Liver (tissue), 9 donors: ENCODE data around the gene PREX1. TPM values are rescaled to one million over a fixed set of nuclear protein-coding genes. Genes with fewer than 3 reads are reported as not detected.

Experiments
- DNase-seq: peaks from one replicate; pipeline ENCODE4 v3.0.0-alpha.2; 2017; ENCODE audit warnings: low spot score
- H3K27ac ChIP-seq, 2 donors: one replicate each; pipeline ENCODE4 v1.7.0; 2013; ENCODE audit warnings: inconsistent platforms in 2 of 2, low read length in 2 of 2, control low read depth in 1 of 2, low read depth in 1 of 2, mild to moderate bottlenecking in 1 of 2
- H3K27me3 ChIP-seq, 4 donors: one replicate each; pipeline versions ENCODE4 v1.6.1 to v1.7.0; 2013; ENCODE audit warnings: low read length in 3 of 4, inconsistent platforms in 1 of 4, mild to moderate bottlenecking in 1 of 4, moderate library complexity in 1 of 4; ENCODE audit not compliant: control insufficient read depth in 4 of 4, insufficient read depth in 4 of 4
- H3K36me3 ChIP-seq, 4 donors: one replicate each; pipeline versions ENCODE4 v1.6.1 to v1.7.0; 2013; ENCODE audit warnings: low read length in 3 of 4, mild to moderate bottlenecking in 3 of 4, low read depth in 1 of 4, moderate library complexity in 1 of 4; ENCODE audit not compliant: control insufficient read depth in 4 of 4, insufficient read depth in 3 of 4
- H3K4me1 ChIP-seq, 4 donors: one replicate each; pipeline versions ENCODE4 v1.6.1 to v1.7.0; 2013; ENCODE audit warnings: low read length in 3 of 4, mild to moderate bottlenecking in 3 of 4, moderate library complexity in 1 of 4; ENCODE audit not compliant: control insufficient read depth in 4 of 4, insufficient read depth in 4 of 4
- H3K4me3 ChIP-seq, 3 donors: one replicate each; pipeline versions ENCODE4 v1.6.1 to v1.7.0; 2013; ENCODE audit warnings: low read length in 3 of 3, control low read depth in 1 of 3, low read depth in 1 of 3, mild to moderate bottlenecking in 1 of 3
- H3K9ac ChIP-seq, 2 donors: one replicate each; pipeline ENCODE4 v1.7.0; 2013; ENCODE audit warnings: low read length in 2 of 2, mild to moderate bottlenecking in 2 of 2, moderate library complexity in 2 of 2, control low read depth in 1 of 2, low read depth in 1 of 2
- H3K9me3 ChIP-seq, 4 donors: one replicate each; pipeline versions ENCODE4 v1.6.1 to v1.7.0; 2013; ENCODE audit warnings: low read length in 3 of 4; ENCODE audit not compliant: control insufficient read depth in 4 of 4
- EGR1 ChIP-seq, 2 donors: IDR thresholded peaks; 2 replicates each; pipeline ENCODE4 v1.6.1; 2016 to 2018; ENCODE audit warnings: antibody characterized with exemption in 2 of 2, low read depth in 2 of 2
- FOXA1 ChIP-seq: IDR thresholded peaks from 2 replicates; pipeline ENCODE4 v1.6.1; 2016; ENCODE audit warnings: antibody characterized with exemption
- FOXA2 ChIP-seq: IDR thresholded peaks from 2 replicates; pipeline ENCODE4 v1.6.1; 2016; ENCODE audit warnings: antibody characterized with exemption
- GABPA ChIP-seq, 2 donors: IDR thresholded peaks in 1 of 2; conservative IDR thresholded peaks in 1 of 2; 2 replicates each; pipeline ENCODE4 v1.6.1; 2016; ENCODE audit warnings: antibody characterized with exemption in 2 of 2, mild to moderate bottlenecking in 1 of 2, moderate library complexity in 1 of 2
- HNF4A ChIP-seq, 2 donors: conservative IDR thresholded peaks; 2 replicates each; pipeline ENCODE4 v1.6.1; 2016; ENCODE audit warnings: antibody characterized with exemption in 2 of 2, mild to moderate bottlenecking in 2 of 2
- HNF4G ChIP-seq: IDR thresholded peaks from 2 replicates; pipeline ENCODE4 v1.6.1; 2016; ENCODE audit warnings: antibody characterized with exemption
- JUND ChIP-seq, 2 donors: IDR thresholded peaks; 2 replicates each; pipeline ENCODE4 v1.6.1; 2016; ENCODE audit warnings: antibody characterized with exemption in 2 of 2
- NR2F2 ChIP-seq: IDR thresholded peaks from 2 replicates; pipeline ENCODE4 v1.6.1; 2016; ENCODE audit warnings: antibody characterized with exemption
- RAD21 ChIP-seq, 2 donors: IDR thresholded peaks; 2 replicates each; pipeline ENCODE4 v1.6.1; 2016; ENCODE audit warnings: antibody characterized with exemption in 2 of 2, mild to moderate bottlenecking in 2 of 2
- RXRA ChIP-seq, 2 donors: IDR thresholded peaks; 2 replicates each; pipeline ENCODE4 v1.6.1; 2017 to 2018; ENCODE audit warnings: antibody characterized with exemption in 2 of 2, mild to moderate bottlenecking in 1 of 2
- SP1 ChIP-seq: IDR thresholded peaks from 2 replicates; pipeline ENCODE4 v1.6.1; 2018; ENCODE audit warnings: antibody characterized with exemption, mild to moderate bottlenecking
- TAF1 ChIP-seq: conservative IDR thresholded peaks from 2 replicates; pipeline ENCODE4 v1.6.1; 2016; ENCODE audit warnings: antibody characterized with exemption, mild to moderate bottlenecking
- YY1 ChIP-seq: IDR thresholded peaks from 2 replicates; pipeline ENCODE4 v1.6.1; 2016; ENCODE audit warnings: antibody characterized with exemption, mild to moderate bottlenecking
- WGBS: extraction: QIAGEN DNeasy Blood & Tissue Kit; methylation state at CpG from one replicate; pipeline ENCODE4 v1.1.7; 2013; 5-methylcytosine and 5-hydroxymethylcytosine counted together
- polyA plus RNA-seq, 2 donors: library from polyadenylated mRNA; stranded (reverse) in 1 of 2; unstranded in 1 of 2; fragments of 200-250 nt in 1 of 2; fragments of >200 nt in 1 of 2; fragmentation: Nextera tagmentation in 1 of 2; extraction: Ambion mirVana in 1 of 2; gene quantifications; one replicate each; pipeline versions ENCODE4 v1.2.1 to v1.2.3, GENCODE V29; 2013 to 2015
- total RNA-seq, 2 donors: library from RNA; depleted of rRNA; stranded (reverse); fragments of >200 nt; gene quantifications; one replicate each; pipeline ENCODE4 v1.2.3, GENCODE V29; 2014
- TF ChIP-seq, protein P1 (sequence below): fragments of 150-350 bp; IDR thresholded peaks from 2 replicates; pipeline ENCODE4 v1.5.1; 2017; ENCODE audit warnings: improper control_type of control experiment, low read depth, low read length; ENCODE audit not compliant: missing input control
- TF ChIP-seq, protein P2 (sequence below): IDR thresholded peaks from 2 replicates; pipeline ENCODE4 v1.6.1; 2016; ENCODE audit warnings: antibody characterized with exemption
- TF ChIP-seq, protein P3 (sequence below): IDR thresholded peaks from 2 replicates; pipeline ENCODE4 v1.6.1; 2016; ENCODE audit warnings: antibody characterized with exemption, mild to moderate bottlenecking
- TF ChIP-seq, protein P4 (sequence below): IDR thresholded peaks from 2 replicates; pipeline ENCODE4 v1.6.1; 2016; ENCODE audit warnings: antibody characterized with exemption
- TF ChIP-seq, protein P5 (sequence below): IDR thresholded peaks from 2 replicates; pipeline ENCODE4 v1.6.1; 2016; ENCODE audit warnings: antibody characterized with exemption
- donor health status: healthy.
- donor health status: healthy.
- donor health status: healthy.
- donor health status: healthy.
- donor health status: healthy.

Gene PREX1
- total and polyA plus RNA-seq, 4 donors, result 2.2 to 18.0 (median 10.8) TPM

- Histone ChIP-seq H3K9ac (no peak overlapping the region), H3K9me3 (no peaks in the 10 kb centered on the region), H3K27ac (no peak overlapping the region), H3K4me3 (no peak overlapping the region), H3K27me3 (no peaks in the 10 kb centered on the region), H3K36me3 (peaks cover 0 to 4% (median 2%) of the 10 kb centered on the region in 4 donors), H3K4me1 (peaks cover 0 to 8% (median 3%) of the 10 kb centered on the region in 4 donors)
- TF ChIP-seq SP1 (no peak), HNF4G (no peak), YY1 (no peak), HNF4A (conservative IDR thresholded peaks at IDR 0.05) (no peak), FOXA1 (no peak), NR2F2 (no peak), FOXA2 (no peak), TAF1 (no peak), RXRA (IDR thresholded peaks at IDR 0.05) (no peak), EGR1 (IDR thresholded peaks at IDR 0.05; ENCODE audit: low read depth in 2 of 2) (no peak), GABPA (IDR thresholded peaks at IDR 0.05 in 1 of 2, conservative IDR thresholded peaks at IDR 0.05 in 1 of 2) (no peak), JUND (IDR thresholded peaks at IDR 0.05) (no peak), RAD21 (IDR thresholded peaks at IDR 0.05) (no peak)
- TF ChIP-seq, protein P1, sequence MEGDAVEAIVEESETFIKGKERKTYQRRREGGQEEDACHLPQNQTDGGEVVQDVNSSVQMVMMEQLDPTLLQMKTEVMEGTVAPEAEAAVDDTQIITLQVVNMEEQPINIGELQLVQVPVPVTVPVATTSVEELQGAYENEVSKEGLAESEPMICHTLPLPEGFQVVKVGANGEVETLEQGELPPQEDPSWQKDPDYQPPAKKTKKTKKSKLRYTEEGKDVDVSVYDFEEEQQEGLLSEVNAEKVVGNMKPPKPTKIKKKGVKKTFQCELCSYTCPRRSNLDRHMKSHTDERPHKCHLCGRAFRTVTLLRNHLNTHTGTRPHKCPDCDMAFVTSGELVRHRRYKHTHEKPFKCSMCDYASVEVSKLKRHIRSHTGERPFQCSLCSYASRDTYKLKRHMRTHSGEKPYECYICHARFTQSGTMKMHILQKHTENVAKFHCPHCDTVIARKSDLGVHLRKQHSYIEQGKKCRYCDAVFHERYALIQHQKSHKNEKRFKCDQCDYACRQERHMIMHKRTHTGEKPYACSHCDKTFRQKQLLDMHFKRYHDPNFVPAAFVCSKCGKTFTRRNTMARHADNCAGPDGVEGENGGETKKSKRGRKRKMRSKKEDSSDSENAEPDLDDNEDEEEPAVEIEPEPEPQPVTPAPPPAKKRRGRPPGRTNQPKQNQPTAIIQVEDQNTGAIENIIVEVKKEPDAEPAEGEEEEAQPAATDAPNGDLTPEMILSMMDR, result no peak
- TF ChIP-seq, protein P2, sequence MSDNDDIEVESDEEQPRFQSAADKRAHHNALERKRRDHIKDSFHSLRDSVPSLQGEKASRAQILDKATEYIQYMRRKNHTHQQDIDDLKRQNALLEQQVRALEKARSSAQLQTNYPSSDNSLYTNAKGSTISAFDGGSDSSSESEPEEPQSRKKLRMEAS, result no peak
- TF ChIP-seq, protein P3, sequence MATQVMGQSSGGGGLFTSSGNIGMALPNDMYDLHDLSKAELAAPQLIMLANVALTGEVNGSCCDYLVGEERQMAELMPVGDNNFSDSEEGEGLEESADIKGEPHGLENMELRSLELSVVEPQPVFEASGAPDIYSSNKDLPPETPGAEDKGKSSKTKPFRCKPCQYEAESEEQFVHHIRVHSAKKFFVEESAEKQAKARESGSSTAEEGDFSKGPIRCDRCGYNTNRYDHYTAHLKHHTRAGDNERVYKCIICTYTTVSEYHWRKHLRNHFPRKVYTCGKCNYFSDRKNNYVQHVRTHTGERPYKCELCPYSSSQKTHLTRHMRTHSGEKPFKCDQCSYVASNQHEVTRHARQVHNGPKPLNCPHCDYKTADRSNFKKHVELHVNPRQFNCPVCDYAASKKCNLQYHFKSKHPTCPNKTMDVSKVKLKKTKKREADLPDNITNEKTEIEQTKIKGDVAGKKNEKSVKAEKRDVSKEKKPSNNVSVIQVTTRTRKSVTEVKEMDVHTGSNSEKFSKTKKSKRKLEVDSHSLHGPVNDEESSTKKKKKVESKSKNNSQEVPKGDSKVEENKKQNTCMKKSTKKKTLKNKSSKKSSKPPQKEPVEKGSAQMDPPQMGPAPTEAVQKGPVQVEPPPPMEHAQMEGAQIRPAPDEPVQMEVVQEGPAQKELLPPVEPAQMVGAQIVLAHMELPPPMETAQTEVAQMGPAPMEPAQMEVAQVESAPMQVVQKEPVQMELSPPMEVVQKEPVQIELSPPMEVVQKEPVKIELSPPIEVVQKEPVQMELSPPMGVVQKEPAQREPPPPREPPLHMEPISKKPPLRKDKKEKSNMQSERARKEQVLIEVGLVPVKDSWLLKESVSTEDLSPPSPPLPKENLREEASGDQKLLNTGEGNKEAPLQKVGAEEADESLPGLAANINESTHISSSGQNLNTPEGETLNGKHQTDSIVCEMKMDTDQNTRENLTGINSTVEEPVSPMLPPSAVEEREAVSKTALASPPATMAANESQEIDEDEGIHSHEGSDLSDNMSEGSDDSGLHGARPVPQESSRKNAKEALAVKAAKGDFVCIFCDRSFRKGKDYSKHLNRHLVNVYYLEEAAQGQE, result no peak
- TF ChIP-seq, protein P4, sequence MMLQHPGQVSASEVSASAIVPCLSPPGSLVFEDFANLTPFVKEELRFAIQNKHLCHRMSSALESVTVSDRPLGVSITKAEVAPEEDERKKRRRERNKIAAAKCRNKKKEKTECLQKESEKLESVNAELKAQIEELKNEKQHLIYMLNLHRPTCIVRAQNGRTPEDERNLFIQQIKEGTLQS, result no peak
- TF ChIP-seq, protein P5, sequence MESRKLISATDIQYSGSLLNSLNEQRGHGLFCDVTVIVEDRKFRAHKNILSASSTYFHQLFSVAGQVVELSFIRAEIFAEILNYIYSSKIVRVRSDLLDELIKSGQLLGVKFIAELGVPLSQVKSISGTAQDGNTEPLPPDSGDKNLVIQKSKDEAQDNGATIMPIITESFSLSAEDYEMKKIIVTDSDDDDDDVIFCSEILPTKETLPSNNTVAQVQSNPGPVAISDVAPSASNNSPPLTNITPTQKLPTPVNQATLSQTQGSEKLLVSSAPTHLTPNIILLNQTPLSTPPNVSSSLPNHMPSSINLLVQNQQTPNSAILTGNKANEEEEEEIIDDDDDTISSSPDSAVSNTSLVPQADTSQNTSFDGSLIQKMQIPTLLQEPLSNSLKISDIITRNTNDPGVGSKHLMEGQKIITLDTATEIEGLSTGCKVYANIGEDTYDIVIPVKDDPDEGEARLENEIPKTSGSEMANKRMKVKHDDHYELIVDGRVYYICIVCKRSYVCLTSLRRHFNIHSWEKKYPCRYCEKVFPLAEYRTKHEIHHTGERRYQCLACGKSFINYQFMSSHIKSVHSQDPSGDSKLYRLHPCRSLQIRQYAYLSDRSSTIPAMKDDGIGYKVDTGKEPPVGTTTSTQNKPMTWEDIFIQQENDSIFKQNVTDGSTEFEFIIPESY, result no peak
- 96% methylated on average over 7 of the region's 7 CpGs for WGBS
- DNase-seq, result no peak
These were observed 136.3 kb downstream of the PREX1 start for GRCh38 chr20:48691523-48691922.
